ENCODE measurements around the gene OR6C65. TPM values are rescaled to one million over a fixed set of nuclear protein-coding genes. Genes with fewer than 3 reads are reported as not detected.
"Not testable (repeated sequence)": the region's sequence is repeated elsewhere in the genome, so short reads cannot be mapped to it uniquely, and the experiment has no call there.

OR6C65 gene
- total and polyA plus RNA-seq, 2 experiments from 2014 or later = not detected

DNA sequence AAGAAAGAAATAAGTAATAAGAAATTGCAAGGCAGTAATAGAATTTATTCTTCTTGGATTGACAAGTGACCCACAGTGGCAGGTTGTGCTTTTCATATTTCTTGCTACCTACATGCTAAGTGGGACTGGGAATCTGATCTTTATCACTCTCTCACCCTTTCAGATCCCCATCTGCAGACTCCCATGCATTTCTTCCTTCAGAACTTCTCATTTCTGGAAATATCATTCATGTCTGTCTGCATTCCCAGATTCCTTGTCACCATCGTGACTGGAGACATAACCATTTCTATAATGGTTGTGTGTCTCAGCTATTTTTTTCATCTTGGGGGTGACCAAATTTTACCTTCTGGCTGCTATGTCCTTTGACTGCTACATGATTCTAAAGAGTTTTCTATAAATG, 4.0 kb upstream of the OR6C65 start:
- Histone ChIP-seq H2AFZ (no peak overlapping the region), H3K27me3 (no peaks in the 10 kb centered on the region), H3K79me2 (no peaks in the 10 kb centered on the region), H3K4me1 (ENCODE audit: insufficient read depth) (no peaks in the 10 kb centered on the region), H3K36me3 (replicated peaks; ENCODE audit: insufficient read depth, low read depth) (no peaks in the 10 kb centered on the region), H3K9me2 (replicated peaks; ENCODE audit: insufficient read depth) (no peaks in the 10 kb centered on the region), H3K9me3 (ENCODE audit: low read depth) (no peaks in the 10 kb centered on the region), H3K27ac (no peak overlapping the region), H3K4me2 (no peak overlapping the region), H3K4me3 (no peak overlapping the region), H4K20me1 (ENCODE audit: insufficient read depth, poor library complexity, severe bottlenecking) (no peaks in the 10 kb centered on the region)
- WGBS (ENCODE audit: low lambda C conversion rate, missing lambda C conversion rate) = 91% methylated on average over 1 of the region's 1 CpG
- TF ChIP-seq CTCF (IDR thresholded peaks at IDR 0.05; ENCODE audit: poor library complexity) (no peak), EZH2phosphoT487 (IDR thresholded peaks at IDR 0.05; ENCODE audit: low read depth, severe bottlenecking, unreplicated experiment) (no peak), EZH2 (IDR thresholded peaks at IDR 0.05; ENCODE audit: borderline replicate concordance) (no peak)
- no peak for DNase-seq (ENCODE audit: low spot score)

GRCh38 chr12:55407866-55408265, 7.5 kb downstream of the OR6C65 start:
- Histone ChIP-seq H2AFZ (no peak overlapping the region), H3K36me3 (replicated peaks; ENCODE audit: insufficient read depth, low read depth) (no peaks in the 10 kb centered on the region), H3K4me3 (no peak overlapping the region), H3K4me2 (no peak overlapping the region), H3K9me2 (replicated peaks; ENCODE audit: insufficient read depth) (no peaks in the 10 kb centered on the region), H3K4me1 (ENCODE audit: insufficient read depth) (no peaks in the 10 kb centered on the region), H3K79me2 (no peaks in the 10 kb centered on the region), H4K20me1 (ENCODE audit: insufficient read depth, poor library complexity, severe bottlenecking) (no peaks in the 10 kb centered on the region), H3K27ac (no peak overlapping the region), H3K27me3 (no peaks in the 10 kb centered on the region), H3K9me3 (ENCODE audit: low read depth) (no peaks in the 10 kb centered on the region)
- no peak for DNase-seq (ENCODE audit: low spot score)
- WGBS (ENCODE audit: low lambda C conversion rate, missing lambda C conversion rate) = 86% methylated on average over 1 of the region's 1 CpG
- no peak for TF ChIP-seq CTCF (IDR thresholded peaks at IDR 0.05; ENCODE audit: poor library complexity)
- TF ChIP-seq EZH2 (IDR thresholded peaks at IDR 0.05; ENCODE audit: borderline replicate concordance) = no peak
- no peak for TF ChIP-seq EZH2phosphoT487 (IDR thresholded peaks at IDR 0.05; ENCODE audit: low read depth, severe bottlenecking, unreplicated experiment)

DNA sequence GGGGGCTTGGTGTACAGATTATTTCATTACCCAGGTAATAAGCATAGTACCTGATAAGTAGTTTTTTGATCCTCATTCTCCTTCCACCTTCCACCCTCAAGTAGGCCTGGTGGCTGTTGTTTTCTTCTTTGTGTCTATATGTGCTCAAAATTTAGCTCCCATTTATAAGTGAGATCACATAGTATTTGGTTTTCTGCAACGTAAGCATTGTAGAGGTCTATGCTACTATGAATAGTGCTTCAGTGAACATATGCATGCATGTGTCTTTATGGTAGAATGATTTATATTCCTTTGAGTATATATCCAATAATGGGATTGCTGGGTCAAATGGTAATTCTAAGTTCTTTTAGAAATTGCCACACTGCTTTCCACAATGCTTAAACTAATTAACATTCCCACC, 8.8 kb downstream of the OR6C65 start:
- H3K9me3 ChIP-seq (ENCODE audit: low read depth); H3K27me3 ChIP-seq; H3K4me1 ChIP-seq (ENCODE audit: insufficient read depth); DNase-seq (ENCODE audit: low spot score); H3K4me3 ChIP-seq; H4K20me1 ChIP-seq (ENCODE audit: insufficient read depth, poor library complexity, severe bottlenecking); H3K9me2 ChIP-seq (replicated peaks; ENCODE audit: insufficient read depth); H3K27ac ChIP-seq; H3K36me3 ChIP-seq (replicated peaks; ENCODE audit: insufficient read depth, low read depth); H3K4me2 ChIP-seq; H2AFZ ChIP-seq; H3K79me2 ChIP-seq: not testable (repeated sequence)
- WGBS (ENCODE audit: low lambda C conversion rate, missing lambda C conversion rate) = 91% methylated on average over 1 of the region's 1 CpG

- H3K27ac ChIP-seq; DNase-seq (ENCODE audit: low spot score): not testable (repeated sequence)
- WGBS (ENCODE audit: low lambda C conversion rate, missing lambda C conversion rate) = 96% methylated on average over 15 of the region's 15 CpGs
These were observed 11.8 kb downstream of the OR6C65 start for GRCh38 chr12:55412138-55412537.

GRCh38 chr12:55413498-55414388, 13.4 kb downstream of the OR6C65 start:
- H3K4me3 ChIP-seq; DNase-seq (ENCODE audit: low spot score); H3K27ac ChIP-seq; H3K4me2 ChIP-seq; H3K36me3 ChIP-seq (replicated peaks; ENCODE audit: insufficient read depth, low read depth); H2AFZ ChIP-seq; H4K20me1 ChIP-seq (ENCODE audit: insufficient read depth, poor library complexity, severe bottlenecking); H3K9me3 ChIP-seq (ENCODE audit: low read depth); H3K4me1 ChIP-seq (ENCODE audit: insufficient read depth); H3K79me2 ChIP-seq; H3K27me3 ChIP-seq; H3K9me2 ChIP-seq (replicated peaks; ENCODE audit: insufficient read depth): not testable (repeated sequence)
- 95% methylated on average over 5 of the region's 6 CpGs for WGBS (ENCODE audit: low lambda C conversion rate, missing lambda C conversion rate)

More at GRCh38 chr12:55412138-55412537, 11.8 kb downstream of the OR6C65 start:
- not testable (repeated sequence) for H4K20me1 ChIP-seq (ENCODE audit: insufficient read depth, poor library complexity, severe bottlenecking); H3K27me3 ChIP-seq; H3K79me2 ChIP-seq; H3K36me3 ChIP-seq (replicated peaks; ENCODE audit: insufficient read depth, low read depth); H2AFZ ChIP-seq; H3K9me3 ChIP-seq (ENCODE audit: low read depth); H3K4me1 ChIP-seq (ENCODE audit: insufficient read depth); H3K4me3 ChIP-seq; H3K4me2 ChIP-seq; H3K9me2 ChIP-seq (replicated peaks; ENCODE audit: insufficient read depth)

DNA sequence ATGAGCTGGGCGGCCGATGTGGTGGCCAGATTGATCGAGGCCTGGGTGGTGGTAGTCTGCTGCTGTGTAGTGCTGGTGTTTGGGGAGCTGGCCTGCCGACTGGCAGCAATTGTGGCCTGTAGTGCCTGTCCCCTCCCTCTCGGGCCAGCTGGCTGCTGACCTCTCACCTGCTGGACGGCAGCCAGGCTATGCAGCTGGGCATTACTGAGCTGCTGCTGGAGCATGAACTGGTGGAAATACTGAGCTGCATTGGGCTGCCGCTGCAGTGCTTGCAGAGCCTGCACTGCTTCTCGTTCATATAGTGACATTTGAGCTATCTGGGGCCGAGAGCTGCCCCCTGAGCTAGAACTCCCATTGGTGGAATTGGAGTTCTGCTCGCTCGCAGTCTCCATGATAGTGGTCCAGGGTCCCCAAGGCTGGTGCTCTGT, 14.1 kb downstream of the OR6C65 start:
- not testable (repeated sequence) for H3K9me2 ChIP-seq (replicated peaks; ENCODE audit: insufficient read depth)
- WGBS (ENCODE audit: low lambda C conversion rate, missing lambda C conversion rate) = 48% methylated on average over 11 of the region's 11 CpGs

DNA sequence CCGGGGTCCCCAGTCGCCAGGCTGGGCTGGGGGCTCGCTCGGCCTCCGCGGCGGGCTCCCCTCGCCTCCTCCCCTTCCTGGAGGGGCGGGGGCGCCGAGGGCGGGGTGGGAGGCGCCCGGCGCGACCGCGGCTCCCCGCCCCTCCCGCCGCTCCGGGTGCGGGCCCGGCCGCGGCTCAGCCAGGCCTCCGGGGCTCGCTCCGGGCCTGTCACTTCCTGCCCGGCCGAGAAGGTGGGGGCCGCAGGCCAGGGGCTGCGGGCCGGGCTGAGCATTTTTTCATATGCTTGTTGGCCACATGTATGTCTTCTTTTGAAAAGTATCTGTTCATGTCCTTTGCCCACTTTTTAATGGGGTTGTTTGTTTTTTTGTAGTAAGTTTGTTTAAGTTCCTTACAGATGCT, 14.6 kb downstream of the OR6C65 start:
- Histone ChIP-seq H3K4me2 (peak overlapping the region; percentile 71), H2AFZ (peak overlapping the region; percentile 71)
- H4K20me1 ChIP-seq (ENCODE audit: insufficient read depth, poor library complexity, severe bottlenecking); H3K79me2 ChIP-seq; H3K27ac ChIP-seq; H3K4me3 ChIP-seq; H3K9me3 ChIP-seq (ENCODE audit: low read depth); H3K27me3 ChIP-seq; DNase-seq (ENCODE audit: low spot score); H3K36me3 ChIP-seq (replicated peaks; ENCODE audit: insufficient read depth, low read depth); H3K4me1 ChIP-seq (ENCODE audit: insufficient read depth); H3K9me2 ChIP-seq (replicated peaks; ENCODE audit: insufficient read depth): not testable (repeated sequence)
- no CpG with 5 or more reads among the region's 34 CpGs for WGBS (ENCODE audit: low lambda C conversion rate, missing lambda C conversion rate)

More for the DNA sequence above, 14.1 kb downstream of the OR6C65 start:
- Histone ChIP-seq H2AFZ (peak overlapping the region; percentile 45), H3K4me2 (peak overlapping the region; percentile 71)
- not testable (repeated sequence) for H4K20me1 ChIP-seq (ENCODE audit: insufficient read depth, poor library complexity, severe bottlenecking); H3K27ac ChIP-seq; H3K27me3 ChIP-seq; H3K36me3 ChIP-seq (replicated peaks; ENCODE audit: insufficient read depth, low read depth); H3K4me3 ChIP-seq; DNase-seq (ENCODE audit: low spot score); H3K79me2 ChIP-seq; H3K9me3 ChIP-seq (ENCODE audit: low read depth); H3K4me1 ChIP-seq (ENCODE audit: insufficient read depth)

Data from hepatocyte (in vitro differentiated cells).